ENCODE data around the gene VAV2.
A peak's percentile ranks its signal among the peaks of the same experiment; 100 is the strongest.

Gene VAV2

GRCh38 chr9:133982971-133983720 is 9.0 kb downstream of the VAV2 start:
- DNase-seq (ENCODE audit: insufficient read length, low spot score): no peak
- FAIRE-seq: no peak

DNA sequence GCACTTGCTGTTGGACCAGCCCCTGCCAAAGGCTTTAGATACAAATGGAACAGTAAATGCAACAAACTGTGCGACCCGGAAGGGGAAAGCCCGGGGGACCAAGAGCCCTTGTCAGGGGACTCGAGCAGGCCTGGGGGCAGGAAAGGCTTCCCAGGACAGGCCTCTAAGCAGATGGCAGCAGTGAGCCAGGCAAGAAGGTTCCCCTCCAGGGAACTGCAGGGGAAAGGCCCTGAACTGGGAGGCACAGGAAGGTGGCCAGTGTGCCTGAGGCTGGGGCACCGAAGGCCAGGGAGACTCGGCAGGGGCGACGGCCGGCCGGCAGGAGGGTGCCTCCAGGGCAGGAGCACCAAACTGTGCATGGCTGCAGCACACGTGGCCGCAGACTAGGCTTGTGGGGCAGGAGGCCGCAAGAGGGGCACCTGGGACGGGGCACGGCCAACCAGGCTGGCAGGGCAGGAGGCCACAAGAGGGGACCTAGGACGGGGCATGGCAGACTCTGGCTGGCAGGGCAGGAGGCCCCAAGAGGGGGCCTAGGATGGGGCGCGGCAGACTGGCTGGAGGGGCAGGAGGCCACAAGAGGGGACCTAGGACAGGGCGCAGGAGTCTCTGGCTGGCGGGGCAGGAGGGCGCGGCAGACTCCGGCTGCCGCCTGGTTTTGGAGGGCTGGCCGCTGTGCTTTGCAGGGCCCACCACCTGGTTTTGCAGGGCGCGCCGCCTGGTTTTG is 10.0 kb downstream of the VAV2 start:
- FAIRE-seq (no peak), DNase-seq (ENCODE audit: insufficient read length, low spot score) (no peak)

DNA sequence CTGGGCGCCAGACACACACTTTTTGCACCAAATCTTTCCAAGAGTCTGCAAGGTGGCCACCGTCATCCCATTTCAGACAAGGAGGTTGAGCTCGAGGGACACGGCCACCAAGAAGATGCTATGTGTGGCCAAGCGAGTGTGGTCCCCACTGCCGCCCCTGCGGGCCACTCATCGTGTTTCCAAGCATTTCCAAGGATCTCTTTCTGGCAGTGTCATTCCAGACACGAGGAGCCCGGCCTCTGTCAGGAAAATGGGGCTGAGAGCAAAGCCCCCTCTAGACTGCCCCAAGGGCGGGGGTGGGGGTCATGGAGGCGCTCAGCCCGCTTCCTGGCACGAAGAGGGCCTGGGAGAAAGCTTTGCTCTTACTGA is 10.6 kb downstream of the VAV2 start:
- FAIRE-seq: no peak
- DNase-seq (ENCODE audit: insufficient read length, low spot score): no peak

GRCh38 chr9:133980864-133981588 is 11.1 kb downstream of the VAV2 start:
- FAIRE-seq: no peak
- DNase-seq (ENCODE audit: insufficient read length, low spot score): no peak

DNA sequence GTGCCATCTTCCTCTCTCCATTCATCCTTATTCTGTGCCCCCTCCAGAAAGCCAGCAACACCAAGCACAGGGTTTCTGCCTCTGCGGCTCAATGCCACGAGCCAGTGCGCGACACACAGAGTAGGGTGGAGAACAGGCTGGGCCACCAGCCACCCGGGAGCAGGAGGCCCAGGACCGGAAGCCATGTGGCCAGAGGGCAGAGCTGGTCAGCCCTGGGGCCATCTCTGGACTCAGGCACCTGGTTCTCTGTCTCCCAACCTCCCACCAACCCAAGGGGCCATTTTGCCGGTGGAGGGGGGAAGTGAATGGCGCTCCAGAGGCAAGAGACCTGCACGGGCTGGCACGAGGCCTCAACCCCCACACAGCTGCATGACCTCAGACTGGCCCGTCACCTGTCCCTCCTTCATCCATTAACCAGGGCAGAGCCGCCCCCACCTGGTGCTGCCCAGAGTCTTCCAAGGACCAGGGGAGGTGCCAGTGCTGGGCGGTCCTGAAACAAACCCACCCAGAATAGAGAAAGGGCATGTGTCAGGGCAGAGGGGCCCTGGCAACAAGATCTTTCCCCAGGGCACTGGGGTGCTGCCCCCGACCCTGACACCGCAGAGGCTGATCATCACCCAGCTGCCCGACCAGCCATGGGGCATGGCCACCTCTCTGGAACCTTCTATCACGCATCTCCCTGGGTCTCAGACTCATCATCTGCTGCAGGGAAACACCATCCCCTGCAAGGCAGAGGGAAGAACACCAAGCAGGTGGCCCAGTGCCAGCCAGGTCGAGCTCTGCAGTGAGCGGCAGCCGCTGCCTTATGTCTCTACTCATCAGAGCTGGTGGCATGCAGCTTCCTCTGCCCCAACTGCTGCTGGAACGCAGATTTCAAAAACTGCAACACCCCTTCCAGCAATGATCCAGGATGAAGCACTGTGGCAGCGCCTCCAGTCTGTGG is 11.9 kb downstream of the VAV2 start:
- no peak for FAIRE-seq
- no peak for DNase-seq (ENCODE audit: insufficient read length, low spot score)

DNA sequence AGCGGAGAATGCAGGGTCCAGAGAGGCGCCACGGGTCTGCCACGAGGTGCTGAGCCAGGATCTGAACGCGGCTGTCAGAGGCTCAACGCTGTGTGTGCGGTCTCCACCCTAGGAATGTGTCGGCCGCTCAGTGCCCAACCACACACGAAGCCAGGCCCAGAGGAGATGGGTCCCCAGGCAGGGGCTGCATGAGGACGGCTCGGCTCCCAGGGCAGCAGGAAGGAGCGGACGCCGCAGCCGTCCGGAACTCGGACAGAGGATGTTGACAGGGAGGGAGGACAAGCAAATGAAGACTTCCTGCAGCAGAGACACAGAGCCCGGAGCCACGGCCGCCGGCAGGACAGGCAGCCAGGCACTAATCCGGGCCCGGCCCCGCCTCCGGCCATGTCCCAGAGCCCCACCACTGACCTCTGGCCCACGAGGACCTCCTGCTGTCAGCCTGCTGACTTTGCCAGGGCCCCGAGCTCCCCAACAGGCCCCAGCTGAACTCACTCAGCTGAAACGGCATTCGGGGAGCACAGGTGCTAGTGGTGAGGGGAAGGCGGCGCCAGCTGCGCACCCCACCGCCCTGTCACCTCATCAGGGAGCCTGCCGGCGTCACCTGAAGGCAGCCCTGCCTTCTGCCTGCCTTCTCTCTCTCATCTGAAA is 12.7 kb downstream of the VAV2 start:
- DNase-seq (ENCODE audit: insufficient read length, low spot score): peak; percentile 82
- FAIRE-seq: peak; percentile 26

DNA sequence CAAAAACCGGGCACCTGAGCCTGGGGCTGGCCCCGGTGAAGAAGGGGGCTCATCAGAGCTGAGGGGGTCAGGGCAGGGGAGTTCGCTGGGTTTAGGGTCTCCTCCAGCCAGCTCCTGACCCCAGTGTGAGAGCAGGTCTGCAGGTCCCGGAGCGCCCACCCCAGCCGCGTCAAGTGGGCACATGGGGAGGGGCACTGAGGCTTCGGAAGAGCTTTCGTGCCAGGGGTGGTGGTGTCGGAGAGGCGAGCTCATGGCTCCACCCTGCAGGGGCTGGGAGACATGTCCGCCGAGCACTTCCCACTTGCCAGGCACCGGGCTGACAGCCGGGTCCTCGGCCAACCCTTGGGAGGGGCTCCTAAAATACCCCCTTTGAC is 13.2 kb downstream of the VAV2 start:
- FAIRE-seq (no peak), DNase-seq (ENCODE audit: insufficient read length, low spot score) (no peak)

DNA sequence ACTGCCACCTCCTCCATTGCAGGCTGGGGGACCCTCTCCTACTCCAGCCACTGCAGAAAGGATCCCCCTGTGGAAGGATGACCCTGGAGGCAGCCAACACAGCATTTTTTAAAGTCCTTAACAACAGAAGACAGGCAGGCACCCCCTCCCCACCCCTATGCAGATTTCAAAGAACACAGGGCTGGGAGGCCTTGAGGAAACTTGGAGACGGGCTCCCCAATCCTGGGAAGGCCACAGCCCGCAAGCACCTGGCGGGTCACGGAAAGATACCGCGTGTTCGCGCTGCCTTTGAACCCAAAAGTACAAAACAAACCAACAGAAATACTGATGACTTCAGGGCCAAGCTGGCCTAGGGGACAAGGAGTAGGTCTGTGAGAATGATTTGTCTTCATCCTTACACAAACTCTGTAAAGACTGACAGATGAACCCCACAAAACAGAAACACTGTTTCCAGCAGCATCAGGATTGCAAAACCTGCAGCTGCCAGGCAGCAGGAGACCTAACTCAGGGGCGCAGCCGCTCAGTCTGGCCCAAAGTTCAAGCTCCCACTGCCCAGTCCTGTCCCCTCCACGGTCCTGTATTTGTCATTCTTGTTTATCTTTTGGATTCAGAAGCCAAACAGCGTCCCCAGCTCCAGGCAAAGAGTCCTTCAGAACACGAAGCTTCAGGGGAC is 13.8 kb downstream of the VAV2 start:
- FAIRE-seq (no peak), DNase-seq (ENCODE audit: insufficient read length, low spot score) (no peak)

DNA sequence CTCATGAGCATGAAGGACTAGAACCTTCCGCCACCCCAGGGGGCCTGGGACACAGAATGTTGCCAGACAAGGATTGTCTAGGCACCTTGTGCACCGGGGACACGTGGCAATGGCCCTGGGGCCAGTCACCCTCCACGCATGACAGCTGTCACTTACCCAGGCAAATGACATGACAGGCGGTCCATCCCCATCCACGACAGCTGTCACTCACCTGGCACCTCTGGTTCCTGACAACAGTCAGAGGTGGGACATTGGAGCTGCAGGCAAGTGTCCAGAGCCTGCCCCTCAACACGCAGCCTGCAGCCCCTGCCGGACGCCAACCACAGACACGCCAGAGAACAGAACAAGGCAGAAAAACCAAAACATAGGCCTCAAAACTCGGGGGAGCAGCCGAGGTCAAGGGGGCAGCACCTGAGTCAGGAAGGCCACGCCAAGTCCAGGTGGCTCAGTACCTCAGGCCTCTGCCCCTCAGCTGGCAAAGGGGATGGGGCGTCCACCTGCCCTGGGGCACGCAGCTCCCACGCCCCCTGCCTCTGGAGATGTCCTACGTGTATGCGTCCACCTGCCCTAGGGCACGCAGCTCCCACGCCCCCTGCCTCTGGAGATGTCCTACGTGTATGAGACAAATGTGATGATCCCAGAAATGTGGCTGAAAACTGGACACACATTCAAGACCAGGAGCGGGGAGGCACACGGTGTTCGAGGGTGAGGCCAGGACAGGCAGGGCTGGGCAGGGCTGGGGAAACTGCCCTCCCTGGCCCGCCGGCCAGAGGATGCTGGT is 14.5 kb downstream of the VAV2 start:
- no peak for FAIRE-seq

GRCh38 chr9:133976887-133977286 is 15.2 kb downstream of the VAV2 start:
- no peak for DNase-seq (ENCODE audit: insufficient read length, low spot score)
- no peak for FAIRE-seq

More for the DNA sequence above, 14.5 kb downstream of the VAV2 start:
- DNase-seq (ENCODE audit: insufficient read length, low spot score): no peak

- DNase-seq (ENCODE audit: insufficient read length, low spot score) (no peak), FAIRE-seq (no peak)
These were observed 15.8 kb downstream of the VAV2 start for GRCh38 chr9:133976191-133976861.

DNA sequence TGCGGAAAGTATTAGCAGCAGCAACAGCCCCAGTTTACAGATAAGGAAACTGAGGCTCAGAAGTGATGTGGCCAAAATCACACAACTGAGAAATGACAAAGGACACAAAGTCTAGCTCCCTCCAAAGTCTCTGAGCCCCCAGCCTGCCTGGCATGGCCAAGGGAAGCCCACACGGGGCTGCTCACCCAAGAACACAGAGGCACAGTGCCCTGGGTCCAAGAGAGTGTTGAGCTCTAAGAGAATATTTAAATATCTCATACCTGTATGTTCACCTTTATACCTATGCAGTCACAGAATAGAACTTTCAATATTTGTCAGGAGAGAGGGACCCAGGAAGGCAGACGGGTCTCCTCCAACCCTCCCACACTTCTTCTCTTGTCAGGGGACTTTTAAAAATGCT is 16.6 kb downstream of the VAV2 start:
- no peak for FAIRE-seq

DNA sequence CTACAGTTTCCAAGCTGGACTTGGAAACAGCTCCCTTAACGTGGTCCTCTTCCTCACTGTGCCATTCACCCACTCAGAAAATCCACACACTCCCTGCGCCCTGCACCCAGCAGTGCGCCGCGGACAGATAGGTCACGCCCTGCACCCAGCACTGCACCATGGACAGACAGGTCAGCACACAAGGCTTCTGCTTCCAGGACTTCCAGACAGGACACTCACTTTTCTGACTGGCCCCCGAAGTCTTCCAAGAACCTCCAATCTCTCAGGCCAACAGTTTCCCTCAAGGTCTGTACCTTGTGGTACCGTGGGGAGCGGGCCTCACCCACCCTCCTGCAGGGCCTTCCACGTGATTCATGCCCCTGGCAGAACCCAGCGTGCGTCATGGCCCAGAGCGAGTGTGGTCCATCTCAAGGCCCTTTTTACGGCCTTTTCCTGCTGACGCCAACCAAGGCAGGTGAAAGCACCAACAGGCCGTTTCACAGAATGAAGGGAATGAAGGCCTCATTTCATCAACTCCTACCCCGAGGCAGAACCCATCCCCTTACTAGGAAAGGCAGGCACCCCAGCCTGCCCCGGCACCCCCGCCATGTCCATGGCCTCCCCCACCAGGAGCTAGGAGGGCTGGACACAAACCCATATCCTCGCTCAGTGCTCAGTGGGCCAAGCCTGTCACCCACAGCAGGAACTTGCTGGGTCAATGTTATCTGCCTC is 17.3 kb downstream of the VAV2 start:
- DNase-seq (ENCODE audit: insufficient read length, low spot score) (no peak), FAIRE-seq (no peak)

More for the DNA sequence above, 16.6 kb downstream of the VAV2 start:
- DNase-seq (ENCODE audit: insufficient read length, low spot score): no peak

DNA sequence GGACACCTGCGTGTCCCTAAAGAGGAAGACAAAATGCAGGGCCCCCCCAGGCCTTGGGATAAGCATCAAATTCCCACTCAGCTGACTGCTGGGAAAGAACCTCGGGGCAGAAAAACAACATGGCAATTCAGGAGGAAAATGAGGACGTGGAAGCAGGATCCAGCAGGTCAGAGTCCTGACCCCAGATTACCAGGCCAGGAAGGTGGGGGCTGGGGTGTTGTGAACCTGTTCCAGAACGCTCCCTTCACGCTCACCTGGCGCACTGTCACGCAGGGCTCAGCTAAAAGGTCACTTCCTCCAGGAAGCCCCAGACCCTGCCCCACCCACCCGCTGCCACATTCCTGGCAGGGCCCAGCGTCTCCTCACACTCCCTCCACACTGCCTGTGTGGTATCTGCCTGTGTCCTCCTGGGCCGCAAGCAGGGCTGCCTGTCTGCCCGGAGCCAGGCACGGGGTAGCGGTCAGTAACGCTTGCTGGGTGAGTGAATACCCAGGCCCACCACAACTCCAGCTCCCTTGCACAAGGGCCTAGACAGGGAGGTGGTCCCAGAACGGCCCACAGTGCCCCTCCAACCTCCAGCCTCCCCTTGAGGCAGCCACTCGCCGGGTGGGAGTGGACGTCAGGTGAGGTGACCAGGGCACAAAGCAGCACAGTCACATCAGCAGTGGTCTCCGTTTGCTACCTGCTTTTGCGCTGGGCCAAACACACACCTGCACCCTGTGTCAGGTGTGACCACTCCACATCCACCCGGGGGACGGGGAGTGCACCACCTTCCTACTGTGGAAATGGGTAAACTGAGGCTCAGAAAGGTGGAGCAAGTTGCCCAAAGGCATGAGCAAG is 18.1 kb downstream of the VAV2 start:
- DNase-seq (ENCODE audit: insufficient read length, low spot score): no peak
- FAIRE-seq: peak; percentile 31

- DNase-seq (ENCODE audit: insufficient read length, low spot score) (no peak), FAIRE-seq (no peak)
These were observed 18.9 kb downstream of the VAV2 start for GRCh38 chr9:133973111-133973790.

All from GM19239 (cell line).